A673 (cell line): ENCODE measurements around the gene MUSK. TPM values are rescaled to one million over a fixed set of nuclear protein-coding genes. Genes with fewer than 3 reads are reported as not detected.

ENCODE experiments used
- BruUV-seq: library from RNA; stranded (reverse); fragments of 400-500 nt; replicated peaks from 2 replicates; lab custom pipeline; 2021; lab: Mats Ljungman, UMichigan
- CTCF ChIA-PET: fragments of 300-600 bp; sonication (Branson Sonifier 250); formaldehyde crosslinking; loops from one replicate; lab custom pipeline; 2022; ENCODE audit warnings: antibody characterized with exemption; lab: Charles Lee
- POLR2A ChIA-PET: fragments of 300-600 bp; sonication (Branson Sonifier 250); formaldehyde crosslinking; loops from one replicate; lab custom pipeline; 2022; ENCODE audit warnings: antibody characterized with exemption; ENCODE audit not compliant: low non-redundant PET; lab: Charles Lee
- DNase-seq: peaks from one replicate; pipeline ENCODE4 v3.0.0-alpha.2; 2015; ENCODE audit warnings: low spot score
- H3K27ac ChIP-seq: fragments of 200-600 bp; sonication (generic); 2 replicates; pipeline ENCODE4 v1.5.1; 2016; ENCODE audit warnings: mixed run types, low read depth, mild to moderate bottlenecking, mixed read lengths, antibody characterized with exemption, low read length; ENCODE audit not compliant: poor library complexity, severe bottlenecking
- H3K27me3 ChIP-seq: fragments of 200-600 bp; sonication (generic); replicated peaks from 2 replicates; pipeline ENCODE4 v1.6.1; 2017; ENCODE audit warnings: mixed run types, low read depth, mild to moderate bottlenecking, mixed read lengths, antibody characterized with exemption, low read length; ENCODE audit not compliant: insufficient read depth, poor library complexity
- H3K36me3 ChIP-seq: fragments of 200-600 bp; sonication (generic); 2 replicates; pipeline ENCODE4 v1.6.1; 2016; ENCODE audit warnings: mixed run types, mild to moderate bottlenecking, mixed read lengths, antibody characterized with exemption, low read length; ENCODE audit not compliant: insufficient read depth, poor library complexity, severe bottlenecking
- H3K4me1 ChIP-seq: fragments of 200-600 bp; sonication (generic); 2 replicates; pipeline ENCODE4 v1.6.1; 2017; ENCODE audit warnings: mixed run types, mild to moderate bottlenecking, mixed read lengths, antibody characterized with exemption, low read length; ENCODE audit not compliant: insufficient read depth, poor library complexity, severe bottlenecking
- H3K4me3 ChIP-seq: fragments of 200-600 bp; sonication (generic); 2 replicates; pipeline ENCODE4 v1.5.1; 2016; ENCODE audit warnings: low read depth, mixed run types, mild to moderate bottlenecking, mixed read lengths, low read length; ENCODE audit not compliant: poor library complexity, severe bottlenecking
- H3K9me3 ChIP-seq: fragments of 200-600 bp; sonication (generic); 2 replicates; pipeline ENCODE4 v1.6.1; 2016; ENCODE audit warnings: mixed run types, low read depth, mild to moderate bottlenecking, mixed read lengths, antibody characterized with exemption, low read length; ENCODE audit not compliant: poor library complexity, severe bottlenecking
- EZH2 ChIP-seq: fragments of 200-600 bp; sonication (generic); IDR thresholded peaks from 2 replicates; pipeline ENCODE4 v1.6.1; 2017; ENCODE audit warnings: borderline replicate concordance, low read depth, mild to moderate bottlenecking, mixed read lengths, antibody characterized with exemption, low read length; ENCODE audit not compliant: poor library complexity, severe bottlenecking
- intact Hi-C: fragments of 100-400 bp; cut with micrococcal nuclease; formaldehyde crosslinking; loops from one replicate; pipeline ENCODE4 v1.10.0; 2022; ENCODE audit not compliant: unreplicated experiment
- total RNA-seq: library from RNA; stranded (reverse); gene quantifications from 2 replicates; pipeline ENCODE4 v1.2.3, GENCODE V29; 2021
- TF ChIP-seq, protein P1 (sequence below): fragments of 300-800, 200-600 bp; sonication (generic); conservative IDR thresholded peaks from 2 replicates; pipeline ENCODE4 v1.5.1; 2017; ENCODE audit warnings: low read depth, mild to moderate bottlenecking, antibody characterized with exemption, low read length, moderate library complexity, mixed read lengths

Gene MUSK
- total RNA-seq, 1 experiment from 2014 or later, result not detected

DNA sequence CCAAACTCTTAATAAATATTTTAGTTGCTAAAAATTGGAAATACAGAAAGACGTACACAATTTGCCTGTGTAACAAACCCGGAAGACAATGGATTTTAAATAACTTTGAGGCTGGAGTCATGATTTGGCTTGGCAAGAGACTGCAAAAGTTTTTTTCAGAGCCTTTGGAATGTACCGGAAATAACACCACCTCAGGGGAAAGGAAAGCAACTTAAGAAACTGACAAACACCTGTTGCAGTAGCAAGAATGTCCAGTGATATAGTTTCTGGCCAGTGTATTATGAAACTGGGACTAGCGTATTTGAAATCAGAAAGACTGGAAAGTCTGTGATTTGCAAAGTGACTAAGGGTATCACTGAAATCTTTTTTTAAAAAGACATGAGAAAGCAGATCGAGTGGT is 842 bp downstream of the MUSK start:
- BruUV-seq, result no TSS peak
- DNase-seq, result no peak
- Histone ChIP-seq H3K36me3 (no peaks in the 10 kb centered on the region), H3K27me3 (no peaks in the 10 kb centered on the region), H3K27ac (no peak overlapping the region), H3K9me3 (no peaks in the 10 kb centered on the region), H3K4me3 (no peak overlapping the region), H3K4me1 (no peaks in the 10 kb centered on the region)
- intact Hi-C loops, result no loop called here
- ChIA-PET CTCF (no interaction called here), POLR2A (no interaction called here)
- TF ChIP-seq, protein P1, sequence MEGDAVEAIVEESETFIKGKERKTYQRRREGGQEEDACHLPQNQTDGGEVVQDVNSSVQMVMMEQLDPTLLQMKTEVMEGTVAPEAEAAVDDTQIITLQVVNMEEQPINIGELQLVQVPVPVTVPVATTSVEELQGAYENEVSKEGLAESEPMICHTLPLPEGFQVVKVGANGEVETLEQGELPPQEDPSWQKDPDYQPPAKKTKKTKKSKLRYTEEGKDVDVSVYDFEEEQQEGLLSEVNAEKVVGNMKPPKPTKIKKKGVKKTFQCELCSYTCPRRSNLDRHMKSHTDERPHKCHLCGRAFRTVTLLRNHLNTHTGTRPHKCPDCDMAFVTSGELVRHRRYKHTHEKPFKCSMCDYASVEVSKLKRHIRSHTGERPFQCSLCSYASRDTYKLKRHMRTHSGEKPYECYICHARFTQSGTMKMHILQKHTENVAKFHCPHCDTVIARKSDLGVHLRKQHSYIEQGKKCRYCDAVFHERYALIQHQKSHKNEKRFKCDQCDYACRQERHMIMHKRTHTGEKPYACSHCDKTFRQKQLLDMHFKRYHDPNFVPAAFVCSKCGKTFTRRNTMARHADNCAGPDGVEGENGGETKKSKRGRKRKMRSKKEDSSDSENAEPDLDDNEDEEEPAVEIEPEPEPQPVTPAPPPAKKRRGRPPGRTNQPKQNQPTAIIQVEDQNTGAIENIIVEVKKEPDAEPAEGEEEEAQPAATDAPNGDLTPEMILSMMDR, result no peak

DNA sequence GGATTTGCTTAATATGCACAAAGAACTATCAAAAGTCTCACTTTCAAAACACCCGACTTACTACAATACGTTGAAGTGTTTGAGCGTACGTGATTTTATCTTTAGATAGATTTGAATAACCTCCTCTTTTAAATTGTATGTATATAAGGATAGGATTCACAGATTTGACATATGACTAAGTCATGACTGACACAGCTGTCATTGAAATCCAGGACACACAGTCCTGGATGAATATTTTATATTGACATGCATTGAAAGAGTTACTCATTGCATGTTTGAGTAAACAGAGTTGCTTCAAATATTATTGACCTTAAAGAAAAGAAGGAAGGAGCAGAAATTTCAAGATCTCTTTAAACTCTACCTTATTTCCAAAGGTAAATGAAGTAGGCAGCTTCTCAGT is 3.3 kb downstream of the MUSK start:
- no peak overlapping the region for H3K4me3 ChIP-seq
- POLR2A ChIA-PET, result no interaction called here
- H3K9me3 ChIP-seq, result no peaks in the 10 kb centered on the region
- no peak for TF ChIP-seq EZH2
- TF ChIP-seq, protein P1, result no peak
- CTCF ChIA-PET, result no interaction called here
- H3K27me3 ChIP-seq, result no peaks in the 10 kb centered on the region
- intact Hi-C loops, result no loop called here
- H3K27ac ChIP-seq, result no peak overlapping the region
- no peaks in the 10 kb centered on the region for H3K36me3 ChIP-seq
- no peaks in the 10 kb centered on the region for H3K4me1 ChIP-seq
- DNase-seq, result no peak
- BruUV-seq, result no TSS peak

GRCh38 chr9:110672873-110673510 is 4.4 kb downstream of the MUSK start:
- H3K36me3 ChIP-seq, result no peaks in the 10 kb centered on the region
- ChIA-PET POLR2A (interaction anchor here (0.6 kb wide), 1 partner anchor 583 kb away, joined by 4 read pairs; no protein-coding TSS in a partner anchor), CTCF (no interaction called here)
- no peak for DNase-seq
- H3K27me3 ChIP-seq, result no peaks in the 10 kb centered on the region
- no peaks in the 10 kb centered on the region for H3K9me3 ChIP-seq
- BruUV-seq, result no TSS peak
- H3K27ac ChIP-seq, result no peak overlapping the region
- H3K4me3 ChIP-seq, result no peak overlapping the region
- intact Hi-C loops, result no loop called here
- TF ChIP-seq, protein P1, result no peak
- TF ChIP-seq EZH2, result no peak
- H3K4me1 ChIP-seq, result no peaks in the 10 kb centered on the region
